Endothelial cell of umbilical vein (primary cell): ENCODE data around the gene BUB3. TPM values are rescaled to one million over a fixed set of nuclear protein-coding genes. Genes with fewer than 3 reads are reported as not detected.

Experiments
- BruUV-seq: library from RNA; stranded (reverse); fragments of 400-500 nt; replicated peaks from 2 replicates; lab custom pipeline; 2021; lab: Mats Ljungman, UMichigan
- CTCF ChIA-PET: fragments of 300-600, 350-600 bp; sonication (Branson Sonifier 250); formaldehyde crosslinking; loops from one replicate; lab custom pipeline; 2021; ENCODE audit warnings: antibody characterized with exemption, inconsistent platforms; lab: Charles Lee
- POLR2A ChIA-PET: fragments of 300-600, 350-600 bp; sonication (Branson Sonifier 250); formaldehyde crosslinking; loops from one replicate; lab custom pipeline; 2021; ENCODE audit warnings: antibody characterized with exemption, inconsistent platforms; lab: Charles Lee
- DNase-seq: peaks from one replicate; pipeline ENCODE4 v3.0.0-alpha.2; 2011; ENCODE audit warnings: low read depth, low spot score
- FAIRE-seq: peaks from 2 replicates; lab custom pipeline; 2011; peaks lifted over from hg19 to GRCh38; lab: Jason Lieb, UNC
- H2AFZ ChIP-seq: 2 replicates; pipeline ENCODE4 v1.6.0; 2012; ENCODE audit warnings: low read depth, low read length, control low read depth, inconsistent platforms
- H3K27ac ChIP-seq: 2 replicates; pipeline ENCODE4 v1.5.1; 2011; ENCODE audit warnings: low read depth, mild to moderate bottlenecking, control low read depth, low read length, moderate library complexity; ENCODE audit not compliant: insufficient read depth
- H3K27me3 ChIP-seq, 2 experiments: 2 replicates each; pipeline versions ENCODE4 v1.6.0 to v1.6.1; 2011; ENCODE audit warnings: low read length in 2 of 2, mixed read lengths in 1 of 2; ENCODE audit not compliant: control insufficient read depth in 2 of 2, insufficient read depth in 2 of 2
- H3K36me3 ChIP-seq, 2 experiments: 2 replicates in 1 of 2; 3 replicates in 1 of 2; pipeline ENCODE4 v1.5.1; 2011; ENCODE audit warnings: low read length in 2 of 2, mild to moderate bottlenecking in 1 of 2, moderate library complexity in 1 of 2; ENCODE audit not compliant: control insufficient read depth in 2 of 2, insufficient read depth in 2 of 2; ENCODE audit errors: extremely low read depth in 1 of 2
- H3K4me1 ChIP-seq: 3 replicates; pipeline ENCODE4 v1.5.1; 2011; ENCODE audit warnings: mild to moderate bottlenecking, low read length; ENCODE audit not compliant: control insufficient read depth, insufficient read depth; ENCODE audit errors: extremely low read depth
- H3K4me2 ChIP-seq: 2 replicates; pipeline ENCODE4 v1.6.1; 2011; ENCODE audit warnings: low read length, control low read depth, mixed read lengths; ENCODE audit not compliant: insufficient read depth
- H3K4me3 ChIP-seq, 3 experiments: fragments of 200-600 bp in 1 of 3; sonication (generic), shearing (Covaris generic) in 1 of 3; replicated peaks in 1 of 3; 2 replicates each; pipeline ENCODE4 v1.5.1; 2011 to 2016; ENCODE audit warnings: control low read depth in 3 of 3, low read length in 3 of 3, mild to moderate bottlenecking in 2 of 3, inconsistent platforms in 1 of 3, low read depth in 1 of 3, moderate library complexity in 1 of 3; ENCODE audit not compliant: insufficient read depth in 1 of 3
- H3K79me2 ChIP-seq: 2 replicates; pipeline ENCODE4 v1.6.0; 2012; ENCODE audit warnings: low read length, inconsistent platforms; ENCODE audit not compliant: control insufficient read depth, insufficient read depth
- H3K9ac ChIP-seq: replicated peaks from 2 replicates; pipeline ENCODE3; 2011; ENCODE audit warnings: low read length, control low read depth; ENCODE audit not compliant: insufficient read depth; ENCODE audit errors: extremely low read depth
- H3K9me1 ChIP-seq: replicated peaks from 3 replicates; pipeline ENCODE4 v1.6.0; 2011; ENCODE audit warnings: mild to moderate bottlenecking, low read length; ENCODE audit not compliant: control insufficient read depth, insufficient read depth; ENCODE audit errors: extremely low read depth
- H3K9me3 ChIP-seq: replicated peaks from 2 replicates; pipeline ENCODE4 v1.5.1; 2012; ENCODE audit warnings: low read length, inconsistent platforms; ENCODE audit not compliant: control insufficient read depth, insufficient read depth
- H4K20me1 ChIP-seq: replicated peaks from 2 replicates; pipeline ENCODE3; 2011; ENCODE audit warnings: mild to moderate bottlenecking, low read length; ENCODE audit not compliant: control insufficient read depth, insufficient read depth; ENCODE audit errors: extremely low read depth
- CTCF ChIP-seq, 2 donors: IDR thresholded peaks; 1 replicate in 1 of 2; 2 replicates in 1 of 2; pipeline ENCODE4 v1.5.1; 2011; ENCODE audit warnings: low read length in 2 of 2, mild to moderate bottlenecking in 2 of 2, moderate library complexity in 2 of 2, control low read depth in 1 of 2, inconsistent platforms in 1 of 2, low read depth in 1 of 2; ENCODE audit not compliant: insufficient read depth in 1 of 2; ENCODE audit errors: extremely low read depth in 1 of 2
- EZH2 ChIP-seq: IDR thresholded peaks from 2 replicates; pipeline ENCODE4 v1.6.1; 2012; ENCODE audit warnings: borderline replicate concordance, low read depth, mild to moderate bottlenecking, moderate library complexity, low read length, inconsistent platforms; ENCODE audit not compliant: severe bottlenecking
- GATA2 ChIP-seq: IDR thresholded peaks from 2 replicates; pipeline ENCODE4 v1.7.0; 2011; ENCODE audit warnings: low read depth, mild to moderate bottlenecking, moderate library complexity, mixed read lengths, low read length; ENCODE audit not compliant: insufficient read length, insufficient read depth
- JUN ChIP-seq: IDR thresholded peaks from 2 replicates; pipeline ENCODE4 v1.6.1; 2011; ENCODE audit warnings: borderline replicate concordance, low read depth; ENCODE audit not compliant: insufficient read length, insufficient read depth
- MYC ChIP-seq: IDR thresholded peaks from one replicate; pipeline ENCODE4 v1.6.1; 2011; ENCODE audit warnings: mild to moderate bottlenecking, low read depth, low read length
- POLR2A ChIP-seq: IDR thresholded peaks from 2 replicates; pipeline ENCODE4 v1.6.1; 2012; ENCODE audit warnings: low read depth, mild to moderate bottlenecking, control low read depth, low read length
- POLR2AphosphoS5 ChIP-seq: IDR thresholded peaks from 2 replicates; pipeline ENCODE4 v1.6.1; 2012; ENCODE audit warnings: low read depth, mild to moderate bottlenecking, control low read depth, low read length, moderate library complexity; ENCODE audit not compliant: insufficient read depth
- dilution Hi-C: fragments of 300-500 bp; cut with MboI; formaldehyde crosslinking; loops from one replicate; pipeline ENCODE4 v1.15.0; 2019; ENCODE audit warnings: low sequenced_read_pairs; ENCODE audit not compliant: extremely low pct_ligation_motif_present
- intact Hi-C: fragments of 100-400 bp; cut with micrococcal nuclease; formaldehyde crosslinking; loops from one replicate; pipeline ENCODE4 v1.10.0; 2022
- polyA plus RNA-seq, 4 experiments: library from polyadenylated mRNA; depleted of rRNA in 3 of 4; stranded (reverse) in 3 of 4; unstranded in 1 of 4; fragments of >200 nt; gene quantifications; 2 replicates each; pipeline versions ENCODE4 v1.2.1 to v1.2.3, GENCODE V29; 2011 to 2012; ENCODE audit warnings: missing spikeins in 1 of 4
- total RNA-seq: library from RNA; stranded (reverse); gene quantifications from 2 replicates; pipeline ENCODE4 v1.2.3, GENCODE V29; 2021

Gene BUB3
- total and polyA plus RNA-seq, 2 donors (not counting 3 experiments of a cell fraction or from before 2014, with no cell fraction given) = 156 to 193 TPM

GRCh38 chr10:123119081-123119480, 35.1 kb upstream of the BUB3 start:
- no peak overlapping the region for H3K9ac ChIP-seq
- no peak overlapping the region for H3K4me2 ChIP-seq
- H3K9me3 ChIP-seq = no peaks in the 10 kb centered on the region
- no peak overlapping the region for H2AFZ ChIP-seq
- no peak overlapping the region for H3K27ac ChIP-seq
- no peaks in the 10 kb centered on the region for H3K4me1 ChIP-seq
- no peak for FAIRE-seq
- H3K9me1 ChIP-seq = no peaks in the 10 kb centered on the region
- H3K27me3 ChIP-seq = peaks cover 2 to 11% of the 10 kb centered on the region in 2 experiments
- no peaks in the 10 kb centered on the region for H3K36me3 ChIP-seq
- intact Hi-C loops = no loop called here
- H3K79me2 ChIP-seq = no peaks in the 10 kb centered on the region
- TF ChIP-seq MYC = no peak
- no peak for TF ChIP-seq POLR2AphosphoS5
- TF ChIP-seq POLR2A = no peak
- TF ChIP-seq JUN = no peak
- TF ChIP-seq GATA2 = no peak
- no peak for TF ChIP-seq EZH2
- CTCF ChIA-PET = no interaction called here
- no peaks in the 10 kb centered on the region for H4K20me1 ChIP-seq
- POLR2A ChIA-PET = no interaction called here
- no peak for DNase-seq
- no TSS peak for BruUV-seq
- dilution Hi-C loops = no loop called here
- no peak overlapping the region for H3K4me3 ChIP-seq

- no peaks in the 10 kb centered on the region for H4K20me1 ChIP-seq
- no peak overlapping the region for H2AFZ ChIP-seq
- H3K79me2 ChIP-seq = no peaks in the 10 kb centered on the region
- ChIA-PET POLR2A (no interaction called here), CTCF (no interaction called here)
- BruUV-seq = no TSS peak
- DNase-seq (no peak), FAIRE-seq (no peak)
- no peaks in the 10 kb centered on the region for H3K36me3 ChIP-seq
- no peaks in the 10 kb centered on the region for H3K9me3 ChIP-seq
- no peak overlapping the region for H3K4me3 ChIP-seq
- TF ChIP-seq CTCF (IDR thresholded peaks at IDR 0.05; ENCODE audit: extremely low read depth in 1 of 2, insufficient read depth in 1 of 2, low read depth in 1 of 2, low read length in 2 of 2) = no peak
- no peak for TF ChIP-seq POLR2AphosphoS5
- no peak for TF ChIP-seq POLR2A
- no peak for TF ChIP-seq MYC
- no peak for TF ChIP-seq JUN
- no peak for TF ChIP-seq EZH2
- intact Hi-C loops = no loop called here
- H3K27ac ChIP-seq = no peak overlapping the region
- dilution Hi-C loops = no loop called here
- H3K9ac ChIP-seq = no peak overlapping the region
- H3K4me2 ChIP-seq = no peak overlapping the region
- H3K27me3 ChIP-seq = peaks cover 10 to 38% of the 10 kb centered on the region in 2 experiments
- no peaks in the 10 kb centered on the region for H3K4me1 ChIP-seq
- no peaks in the 10 kb centered on the region for H3K9me1 ChIP-seq
Measured at GRCh38 chr10:123126246-123126645, 28.0 kb upstream of the BUB3 start.
